GM19043 (cell line): ENCODE results near the gene PRORP.
A peak's percentile ranks its signal among the peaks of the same experiment; 100 is the strongest.
"Not testable (repeated sequence)": the region's sequence is repeated elsewhere in the genome, so short reads cannot be mapped to it uniquely, and the experiment has no call there.

Experiments
- ATAC-seq: cut with Tn5 transposase; IDR thresholded peaks from one replicate; pipeline ENCODE4 v1.9.1; 2021; ENCODE audit warnings: low read depth; ENCODE audit not compliant: unreplicated experiment

Gene PRORP

GRCh38 chr14:35121887-35122695 lies at the start of gene PRORP, which contains the start of gene PPP2R3C:
Gene PRORP, plus strand, starts transcription at chr14:35122552. Its CDS starts 694 bp downstream, at chr14:35123246.
Gene PPP2R3C, minus strand, starts transcription at chr14:35121990. Its CDS starts 31 bp downstream, at chr14:35121959.
- ATAC-seq: peak; percentile 83

- ATAC-seq: no peak
Measured at GRCh38 chr14:35073486-35073885, 48.9 kb upstream of the PRORP start.

DNA sequence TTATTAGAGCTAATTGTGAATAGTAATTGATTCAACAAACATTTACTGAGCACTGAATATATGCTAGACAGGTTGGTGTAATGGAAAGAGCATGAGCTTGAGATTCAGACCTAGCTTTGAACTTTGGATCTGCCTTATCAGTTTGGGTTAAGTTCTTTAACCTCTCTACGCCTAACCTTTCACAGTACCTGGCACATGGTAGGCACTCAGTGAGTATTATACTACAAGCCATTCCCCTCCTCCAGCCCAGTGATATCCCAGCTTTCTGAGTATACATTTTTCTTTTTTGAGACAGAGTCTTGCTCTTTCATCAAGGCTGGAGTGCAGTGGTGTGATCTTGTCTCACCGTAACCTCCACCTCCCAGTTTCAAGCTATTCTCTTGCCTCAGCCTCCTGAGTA lies 44.3 kb upstream of the PRORP start:
- no peak for ATAC-seq

DNA sequence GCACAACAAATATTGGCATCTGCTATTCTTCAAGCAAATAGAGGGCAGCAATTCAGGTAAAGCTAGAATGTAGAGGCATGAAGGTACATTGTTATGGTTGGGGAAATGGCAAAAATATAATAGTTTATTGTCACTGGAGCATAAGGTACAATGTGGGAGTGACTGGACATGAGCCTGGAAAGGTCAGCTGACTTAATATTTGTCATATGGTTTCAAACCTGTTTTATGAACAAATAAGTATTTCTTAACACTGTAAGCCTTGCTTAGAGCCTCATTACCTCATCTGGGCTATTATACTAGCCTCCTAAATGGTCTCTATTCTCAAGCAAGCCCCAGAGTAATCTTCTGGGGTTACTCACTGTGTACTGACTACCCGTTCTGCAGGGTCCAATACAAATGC lies 42.6 kb upstream of the PRORP start:
- ATAC-seq: no peak

DNA sequence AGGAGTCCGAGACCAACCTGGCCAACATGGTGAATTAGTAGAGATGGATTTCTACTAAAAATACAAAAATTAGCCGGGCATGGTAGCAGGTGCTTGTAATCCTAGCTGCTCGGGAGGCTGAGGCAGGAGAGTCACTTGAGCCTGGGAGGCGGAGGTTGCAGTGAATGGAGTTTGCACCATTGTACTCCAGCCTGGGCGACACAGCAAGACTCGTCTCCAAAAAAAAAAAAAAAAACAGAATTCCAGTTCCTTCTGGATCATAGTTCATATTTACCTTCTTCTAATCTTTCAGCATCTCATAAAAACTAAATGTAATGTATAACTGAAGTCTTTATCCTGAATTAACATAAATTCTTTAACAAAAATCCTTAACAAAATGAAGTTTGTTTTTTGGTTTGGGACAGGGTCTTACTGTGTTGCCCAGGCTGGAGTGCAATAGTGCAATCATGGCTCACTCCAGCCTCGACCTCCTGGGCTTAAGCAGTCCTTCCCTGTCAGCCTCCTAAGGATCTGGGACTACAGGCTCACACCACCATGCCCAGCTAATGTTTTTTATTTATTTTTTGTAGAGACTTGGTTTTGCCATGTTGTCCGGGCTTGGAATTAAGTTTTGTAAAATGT lies 38.7 kb upstream of the PRORP start:
- no peak for ATAC-seq

DNA sequence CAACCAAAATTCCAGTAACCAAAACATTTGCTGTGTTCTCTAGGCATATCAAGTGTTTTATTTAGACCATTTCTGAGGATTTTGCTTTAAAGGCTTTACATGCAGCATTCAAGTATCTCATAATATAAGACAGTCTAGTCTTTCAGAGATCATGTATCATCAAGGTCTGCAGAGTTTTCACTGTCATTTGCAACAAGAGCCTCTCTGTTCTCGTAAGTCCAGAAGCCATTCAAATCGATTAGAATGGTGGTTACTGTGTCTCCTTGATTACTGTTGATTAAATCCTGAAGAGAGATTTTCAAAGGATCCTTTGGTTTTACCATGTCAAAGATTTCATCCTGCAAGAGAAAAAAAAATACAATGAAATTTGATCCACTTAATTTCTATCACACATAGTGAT lies 36.9 kb upstream of the PRORP start:
- ATAC-seq: no peak

- ATAC-seq: no peak
Measured at GRCh38 chr14:35088514-35088913, 33.8 kb upstream of the PRORP start.

GRCh38 chr14:35094645-35095044 lies 27.7 kb upstream of the PRORP start:
- ATAC-seq: not testable (repeated sequence)

GRCh38 chr14:35107866-35108265 lies 14.5 kb upstream of the PRORP start:
- no peak for ATAC-seq

- no peak for ATAC-seq
Measured at GRCh38 chr14:35112641-35113040, 9.7 kb upstream of the PRORP start.

DNA sequence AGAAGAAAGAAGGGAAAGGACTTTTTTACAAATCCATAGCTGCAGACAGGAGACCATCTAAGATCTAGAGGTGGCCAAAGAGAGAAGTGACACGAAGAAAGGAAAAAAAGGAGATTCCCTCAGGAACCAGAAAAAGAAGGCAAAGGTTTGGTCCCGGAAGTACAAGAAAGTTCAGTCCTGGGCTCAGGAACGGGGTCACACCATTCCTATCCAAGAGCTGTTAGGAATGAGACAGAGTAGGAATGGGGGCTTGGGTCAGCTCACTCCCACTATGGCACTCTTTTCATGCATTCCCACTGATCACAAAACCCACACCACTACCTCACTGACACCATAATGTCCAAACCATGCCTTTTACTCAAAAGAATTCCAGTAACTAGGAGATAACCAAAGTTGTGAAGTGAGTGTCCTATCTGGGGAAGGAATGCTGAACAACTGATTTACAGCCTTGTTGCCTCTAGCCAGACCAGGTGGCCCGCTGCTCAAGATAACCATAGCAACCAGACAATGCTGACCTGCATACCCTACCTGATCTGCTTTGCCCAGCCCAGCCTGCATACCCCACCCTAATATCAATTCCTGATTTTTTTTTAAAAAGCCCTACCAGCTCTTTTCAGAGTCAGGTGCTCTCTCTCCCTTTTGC lies 8.9 kb upstream of the PRORP start:
- ATAC-seq: no peak

- no peak for ATAC-seq
Measured at GRCh38 chr14:35114036-35114435, 8.3 kb upstream of the PRORP start.

DNA sequence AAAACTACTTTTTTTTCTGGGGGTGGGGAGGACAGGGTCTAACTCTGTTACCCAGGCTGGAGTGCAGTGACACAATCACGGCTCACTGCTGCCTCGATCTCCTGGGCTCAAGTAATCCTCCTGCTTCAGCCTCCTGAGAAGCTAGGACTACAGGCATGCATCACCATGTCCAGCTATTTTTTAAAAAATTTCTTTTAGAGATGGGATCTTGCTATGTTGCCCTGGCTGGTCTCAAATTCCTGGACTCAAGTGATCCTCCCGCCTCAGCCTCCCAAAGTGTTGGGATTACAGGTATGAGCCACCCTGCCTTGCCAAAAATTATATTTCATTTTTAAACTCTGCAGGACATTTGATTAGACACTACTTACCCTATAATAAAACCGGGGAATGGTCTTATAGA lies 6.1 kb upstream of the PRORP start:
- ATAC-seq: no peak

GRCh38 chr14:35117112-35117511 lies 5.2 kb upstream of the PRORP start:
- ATAC-seq: no peak

DNA sequence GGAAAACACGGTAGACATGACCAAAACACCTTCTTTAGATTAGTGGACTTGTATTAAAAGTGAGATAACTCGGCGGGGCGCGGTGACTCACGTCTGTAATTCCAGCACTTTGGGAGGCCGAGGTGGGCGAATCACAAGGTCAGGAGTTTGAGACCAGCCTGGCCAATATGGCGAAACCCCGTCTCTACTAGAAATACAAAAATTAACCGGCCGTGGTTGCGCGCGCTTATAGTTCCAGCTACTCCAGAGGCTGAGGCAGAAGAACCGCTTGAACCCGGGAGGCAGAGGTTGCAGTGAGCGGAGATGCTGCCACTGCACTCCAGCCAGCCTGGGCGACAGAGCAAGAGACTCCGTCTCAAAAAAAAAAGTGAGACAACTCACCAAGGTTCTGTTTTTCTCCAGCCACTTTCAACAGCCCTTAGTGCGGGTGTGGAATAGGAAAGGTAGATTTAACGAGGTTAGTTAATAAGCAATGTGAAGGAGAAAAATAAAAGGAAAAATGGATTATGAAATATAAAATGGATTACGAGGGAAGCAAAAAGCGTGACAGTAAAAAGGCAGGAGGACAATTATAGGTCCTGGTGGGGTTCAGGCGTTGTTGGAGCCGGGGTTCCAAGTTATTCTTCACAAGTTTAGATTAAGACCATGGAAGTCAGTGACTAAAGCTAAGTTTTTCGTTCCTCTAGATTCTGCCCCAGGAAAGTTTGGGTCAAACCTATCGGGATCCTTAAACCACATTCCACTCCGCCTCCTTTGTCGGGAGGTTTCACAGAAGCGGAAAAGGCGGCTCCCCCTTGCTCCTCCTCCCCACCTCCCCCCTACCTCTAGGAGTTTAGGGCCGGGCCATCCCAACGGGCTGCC lies 1.1 kb upstream of the PRORP start:
- no peak for ATAC-seq

GRCh38 chr14:35122696-35123387 lies 490 bp downstream of the PRORP start:
- no peak for ATAC-seq

DNA sequence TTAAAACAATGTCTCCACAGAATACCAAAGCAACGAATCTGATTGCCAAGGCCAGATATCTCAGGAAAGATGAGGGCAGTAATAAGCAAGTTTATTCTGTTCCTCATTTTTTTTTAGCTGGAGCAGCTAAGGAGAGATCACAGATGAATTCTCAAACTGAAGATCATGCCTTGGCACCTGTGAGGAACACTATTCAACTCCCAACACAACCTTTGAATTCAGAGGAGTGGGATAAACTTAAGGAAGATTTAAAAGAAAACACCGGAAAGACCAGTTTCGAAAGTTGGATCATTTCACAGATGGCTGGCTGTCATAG lies 994 bp downstream of the PRORP start:
- no peak for ATAC-seq

- no peak for ATAC-seq
Measured at GRCh38 chr14:35124127-35124526, 1.8 kb downstream of the PRORP start.

- no peak for ATAC-seq
Measured at GRCh38 chr14:35133542-35134328, 11.4 kb downstream of the PRORP start.
